K562 (cell line): Measurements from ENCODE around the gene OR51V1. TPM values are rescaled to one million over a fixed set of nuclear protein-coding genes. Genes with fewer than 3 reads are reported as not detected.

Source experiments
- BDP1 ChIP-seq: IDR thresholded peaks from 3 replicates; pipeline ENCODE4 v1.6.1; 2011; ENCODE audit not compliant: insufficient read length, insufficient read depth
- C11orf30 ChIP-seq: fragments of 450-650 bp; IDR thresholded peaks from 2 replicates; pipeline ENCODE4 v1.6.1; 2016; ENCODE audit warnings: low read depth, mild to moderate bottlenecking
- CBFA2T2 ChIP-seq: fragments of 450-650 bp; conservative IDR thresholded peaks from 2 replicates; pipeline ENCODE4 v1.6.1; 2017; ENCODE audit warnings: mild to moderate bottlenecking
- KLF6 ChIP-seq: fragments of 250-450 bp; sonication (Bioruptor Pico); IDR thresholded peaks from 2 replicates; pipeline ENCODE4 v1.4.0; 2020; ENCODE audit warnings: mild to moderate bottlenecking, moderate library complexity, borderline replicate concordance
- NCOA2 ChIP-seq, 2 experiments: fragments of 450-650 bp; IDR thresholded peaks; 2 replicates each; pipeline ENCODE4 v1.6.1; 2018; ENCODE audit warnings: mild to moderate bottlenecking in 2 of 2, moderate library complexity in 1 of 2; ENCODE audit not compliant: partially characterized antibody in 2 of 2
- NCOA6 ChIP-seq: fragments of 450-650 bp; IDR thresholded peaks from 2 replicates; pipeline ENCODE4 v1.6.1; 2017; ENCODE audit warnings: mild to moderate bottlenecking
- ZNF133 ChIP-seq: fragments of 250-450 bp; sonication (Bioruptor Pico); IDR thresholded peaks from 2 replicates; pipeline ENCODE4 v1.4.0; 2020; ENCODE audit warnings: mild to moderate bottlenecking
- ZNF175 ChIP-seq: fragments of 200-800 bp; sonication (Bioruptor generic); IDR thresholded peaks from 2 replicates; pipeline ENCODE4 v1.6.1; 2016; ENCODE audit warnings: low read depth, mild to moderate bottlenecking, missing genetic modification characterization, missing compliant biosample characterization
- polyA plus RNA-seq, 8 experiments: library from polyadenylated mRNA; depleted of rRNA in 4 of 8; stranded (reverse) in 5 of 8; unstranded in 3 of 8; fragments of >200 nt; fragmentation: Nextera tagmentation in 2 of 8; fragmentation: Illumina TruSeq in 1 of 8; extraction: Ambion mirVana in 2 of 8; extraction: Trizol in 1 of 8; gene quantifications; 2 replicates each; pipeline versions ENCODE4 v1.2.1 to v1.2.3, GENCODE V29; 2011 to 2014; ENCODE audit warnings: inconsistent platforms in 1 of 8, missing spikeins in 1 of 8
- total RNA-seq, 7 experiments: library from RNA; depleted of rRNA in 6 of 7; stranded (reverse); fragments of >200 nt in 6 of 7; fragmentation: Illumina TruSeq in 2 of 7; extraction: Trizol in 2 of 7; gene quantifications; 2 replicates each; pipeline versions ENCODE4 v1.2.1 to v1.2.3, GENCODE V29; 2011 to 2021; ENCODE audit warnings: low replicate concordance in 1 of 7
- TF ChIP-seq, protein P1 (sequence below): fragments of 450-650 bp; IDR thresholded peaks from 2 replicates; pipeline ENCODE4 v1.6.1; 2016; ENCODE audit warnings: mild to moderate bottlenecking, moderate library complexity
- TF ChIP-seq, protein P2 (sequence below): fragments of 450-650 bp; conservative IDR thresholded peaks from 2 replicates; pipeline ENCODE4 v1.6.1; 2016; ENCODE audit warnings: missing genetic modification characterization, low read depth, mild to moderate bottlenecking, control low read depth, missing compliant biosample characterization
- TF ChIP-seq, protein P3 (sequence below): fragments of 450-650 bp; IDR thresholded peaks from 2 replicates; pipeline ENCODE4 v1.6.1; 2018; ENCODE audit not compliant: partially characterized antibody

Gene OR51V1
- total and polyA plus RNA-seq, 9 of the 15 experiments (the other 6 are each of a cell fraction or from before 2014, with no cell fraction given): not detected

DNA sequence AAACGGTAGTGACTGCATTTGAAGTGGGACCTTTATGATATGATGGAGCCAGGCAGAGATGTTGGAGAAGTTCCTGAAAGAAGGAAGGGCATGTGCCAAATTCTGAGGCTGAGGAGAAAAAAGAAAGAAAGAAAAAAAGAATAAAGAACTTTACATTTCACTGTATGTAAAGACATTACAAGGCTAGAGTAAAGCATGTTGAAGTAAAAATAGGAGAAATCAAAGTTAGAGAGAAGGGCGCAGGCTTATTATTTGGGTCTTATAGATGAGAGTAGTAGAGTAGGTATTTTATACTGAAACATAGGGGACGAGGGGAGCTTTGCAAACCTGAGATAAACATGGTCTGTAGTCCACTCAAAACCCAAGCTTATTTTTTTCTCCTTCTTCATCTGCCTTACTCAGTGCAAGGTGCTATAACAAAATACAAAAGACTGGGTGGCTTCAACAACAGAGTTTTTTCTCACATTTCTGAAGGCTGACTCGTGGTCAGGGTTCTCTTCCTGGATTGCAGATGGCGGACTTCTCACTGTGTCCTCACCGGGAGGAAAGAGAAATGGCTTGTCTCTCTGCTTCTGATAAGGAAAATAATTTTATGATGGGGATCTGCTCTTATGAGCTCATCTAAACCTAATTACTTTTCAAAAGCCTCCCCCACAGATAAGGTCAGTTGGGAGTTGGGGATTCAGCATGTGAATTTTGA lies 46.4 kb upstream of the OR51V1 start (continued):
- TF ChIP-seq, protein P1, sequence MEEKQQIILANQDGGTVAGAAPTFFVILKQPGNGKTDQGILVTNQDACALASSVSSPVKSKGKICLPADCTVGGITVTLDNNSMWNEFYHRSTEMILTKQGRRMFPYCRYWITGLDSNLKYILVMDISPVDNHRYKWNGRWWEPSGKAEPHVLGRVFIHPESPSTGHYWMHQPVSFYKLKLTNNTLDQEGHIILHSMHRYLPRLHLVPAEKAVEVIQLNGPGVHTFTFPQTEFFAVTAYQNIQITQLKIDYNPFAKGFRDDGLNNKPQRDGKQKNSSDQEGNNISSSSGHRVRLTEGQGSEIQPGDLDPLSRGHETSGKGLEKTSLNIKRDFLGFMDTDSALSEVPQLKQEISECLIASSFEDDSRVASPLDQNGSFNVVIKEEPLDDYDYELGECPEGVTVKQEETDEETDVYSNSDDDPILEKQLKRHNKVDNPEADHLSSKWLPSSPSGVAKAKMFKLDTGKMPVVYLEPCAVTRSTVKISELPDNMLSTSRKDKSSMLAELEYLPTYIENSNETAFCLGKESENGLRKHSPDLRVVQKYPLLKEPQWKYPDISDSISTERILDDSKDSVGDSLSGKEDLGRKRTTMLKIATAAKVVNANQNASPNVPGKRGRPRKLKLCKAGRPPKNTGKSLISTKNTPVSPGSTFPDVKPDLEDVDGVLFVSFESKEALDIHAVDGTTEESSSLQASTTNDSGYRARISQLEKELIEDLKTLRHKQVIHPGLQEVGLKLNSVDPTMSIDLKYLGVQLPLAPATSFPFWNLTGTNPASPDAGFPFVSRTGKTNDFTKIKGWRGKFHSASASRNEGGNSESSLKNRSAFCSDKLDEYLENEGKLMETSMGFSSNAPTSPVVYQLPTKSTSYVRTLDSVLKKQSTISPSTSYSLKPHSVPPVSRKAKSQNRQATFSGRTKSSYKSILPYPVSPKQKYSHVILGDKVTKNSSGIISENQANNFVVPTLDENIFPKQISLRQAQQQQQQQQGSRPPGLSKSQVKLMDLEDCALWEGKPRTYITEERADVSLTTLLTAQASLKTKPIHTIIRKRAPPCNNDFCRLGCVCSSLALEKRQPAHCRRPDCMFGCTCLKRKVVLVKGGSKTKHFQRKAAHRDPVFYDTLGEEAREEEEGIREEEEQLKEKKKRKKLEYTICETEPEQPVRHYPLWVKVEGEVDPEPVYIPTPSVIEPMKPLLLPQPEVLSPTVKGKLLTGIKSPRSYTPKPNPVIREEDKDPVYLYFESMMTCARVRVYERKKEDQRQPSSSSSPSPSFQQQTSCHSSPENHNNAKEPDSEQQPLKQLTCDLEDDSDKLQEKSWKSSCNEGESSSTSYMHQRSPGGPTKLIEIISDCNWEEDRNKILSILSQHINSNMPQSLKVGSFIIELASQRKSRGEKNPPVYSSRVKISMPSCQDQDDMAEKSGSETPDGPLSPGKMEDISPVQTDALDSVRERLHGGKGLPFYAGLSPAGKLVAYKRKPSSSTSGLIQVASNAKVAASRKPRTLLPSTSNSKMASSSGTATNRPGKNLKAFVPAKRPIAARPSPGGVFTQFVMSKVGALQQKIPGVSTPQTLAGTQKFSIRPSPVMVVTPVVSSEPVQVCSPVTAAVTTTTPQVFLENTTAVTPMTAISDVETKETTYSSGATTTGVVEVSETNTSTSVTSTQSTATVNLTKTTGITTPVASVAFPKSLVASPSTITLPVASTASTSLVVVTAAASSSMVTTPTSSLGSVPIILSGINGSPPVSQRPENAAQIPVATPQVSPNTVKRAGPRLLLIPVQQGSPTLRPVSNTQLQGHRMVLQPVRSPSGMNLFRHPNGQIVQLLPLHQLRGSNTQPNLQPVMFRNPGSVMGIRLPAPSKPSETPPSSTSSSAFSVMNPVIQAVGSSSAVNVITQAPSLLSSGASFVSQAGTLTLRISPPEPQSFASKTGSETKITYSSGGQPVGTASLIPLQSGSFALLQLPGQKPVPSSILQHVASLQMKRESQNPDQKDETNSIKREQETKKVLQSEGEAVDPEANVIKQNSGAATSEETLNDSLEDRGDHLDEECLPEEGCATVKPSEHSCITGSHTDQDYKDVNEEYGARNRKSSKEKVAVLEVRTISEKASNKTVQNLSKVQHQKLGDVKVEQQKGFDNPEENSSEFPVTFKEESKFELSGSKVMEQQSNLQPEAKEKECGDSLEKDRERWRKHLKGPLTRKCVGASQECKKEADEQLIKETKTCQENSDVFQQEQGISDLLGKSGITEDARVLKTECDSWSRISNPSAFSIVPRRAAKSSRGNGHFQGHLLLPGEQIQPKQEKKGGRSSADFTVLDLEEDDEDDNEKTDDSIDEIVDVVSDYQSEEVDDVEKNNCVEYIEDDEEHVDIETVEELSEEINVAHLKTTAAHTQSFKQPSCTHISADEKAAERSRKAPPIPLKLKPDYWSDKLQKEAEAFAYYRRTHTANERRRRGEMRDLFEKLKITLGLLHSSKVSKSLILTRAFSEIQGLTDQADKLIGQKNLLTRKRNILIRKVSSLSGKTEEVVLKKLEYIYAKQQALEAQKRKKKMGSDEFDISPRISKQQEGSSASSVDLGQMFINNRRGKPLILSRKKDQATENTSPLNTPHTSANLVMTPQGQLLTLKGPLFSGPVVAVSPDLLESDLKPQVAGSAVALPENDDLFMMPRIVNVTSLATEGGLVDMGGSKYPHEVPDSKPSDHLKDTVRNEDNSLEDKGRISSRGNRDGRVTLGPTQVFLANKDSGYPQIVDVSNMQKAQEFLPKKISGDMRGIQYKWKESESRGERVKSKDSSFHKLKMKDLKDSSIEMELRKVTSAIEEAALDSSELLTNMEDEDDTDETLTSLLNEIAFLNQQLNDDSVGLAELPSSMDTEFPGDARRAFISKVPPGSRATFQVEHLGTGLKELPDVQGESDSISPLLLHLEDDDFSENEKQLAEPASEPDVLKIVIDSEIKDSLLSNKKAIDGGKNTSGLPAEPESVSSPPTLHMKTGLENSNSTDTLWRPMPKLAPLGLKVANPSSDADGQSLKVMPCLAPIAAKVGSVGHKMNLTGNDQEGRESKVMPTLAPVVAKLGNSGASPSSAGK: no peak
- TF ChIP-seq, protein P2, sequence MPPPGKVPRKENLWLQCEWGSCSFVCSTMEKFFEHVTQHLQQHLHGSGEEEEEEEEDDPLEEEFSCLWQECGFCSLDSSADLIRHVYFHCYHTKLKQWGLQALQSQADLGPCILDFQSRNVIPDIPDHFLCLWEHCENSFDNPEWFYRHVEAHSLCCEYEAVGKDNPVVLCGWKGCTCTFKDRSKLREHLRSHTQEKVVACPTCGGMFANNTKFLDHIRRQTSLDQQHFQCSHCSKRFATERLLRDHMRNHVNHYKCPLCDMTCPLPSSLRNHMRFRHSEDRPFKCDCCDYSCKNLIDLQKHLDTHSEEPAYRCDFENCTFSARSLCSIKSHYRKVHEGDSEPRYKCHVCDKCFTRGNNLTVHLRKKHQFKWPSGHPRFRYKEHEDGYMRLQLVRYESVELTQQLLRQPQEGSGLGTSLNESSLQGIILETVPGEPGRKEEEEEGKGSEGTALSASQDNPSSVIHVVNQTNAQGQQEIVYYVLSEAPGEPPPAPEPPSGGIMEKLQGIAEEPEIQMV: no peak
- no peak for TF ChIP-seq C11orf30
- TF ChIP-seq CBFA2T2: no peak
- TF ChIP-seq KLF6 (CRISPR knock-in tag): no peak
- TF ChIP-seq NCOA6: no peak; the same call in 1 of the 2 replicates
- no peak for TF ChIP-seq NCOA2 (IDR thresholded peaks at IDR 0.05; ENCODE audit: partially characterized antibody in 2 of 2)
- TF ChIP-seq ZNF175 (CRISPR knock-in tag): no peak
- no peak for TF ChIP-seq ZNF133 (CRISPR knock-in tag)
- TF ChIP-seq, protein P3, sequence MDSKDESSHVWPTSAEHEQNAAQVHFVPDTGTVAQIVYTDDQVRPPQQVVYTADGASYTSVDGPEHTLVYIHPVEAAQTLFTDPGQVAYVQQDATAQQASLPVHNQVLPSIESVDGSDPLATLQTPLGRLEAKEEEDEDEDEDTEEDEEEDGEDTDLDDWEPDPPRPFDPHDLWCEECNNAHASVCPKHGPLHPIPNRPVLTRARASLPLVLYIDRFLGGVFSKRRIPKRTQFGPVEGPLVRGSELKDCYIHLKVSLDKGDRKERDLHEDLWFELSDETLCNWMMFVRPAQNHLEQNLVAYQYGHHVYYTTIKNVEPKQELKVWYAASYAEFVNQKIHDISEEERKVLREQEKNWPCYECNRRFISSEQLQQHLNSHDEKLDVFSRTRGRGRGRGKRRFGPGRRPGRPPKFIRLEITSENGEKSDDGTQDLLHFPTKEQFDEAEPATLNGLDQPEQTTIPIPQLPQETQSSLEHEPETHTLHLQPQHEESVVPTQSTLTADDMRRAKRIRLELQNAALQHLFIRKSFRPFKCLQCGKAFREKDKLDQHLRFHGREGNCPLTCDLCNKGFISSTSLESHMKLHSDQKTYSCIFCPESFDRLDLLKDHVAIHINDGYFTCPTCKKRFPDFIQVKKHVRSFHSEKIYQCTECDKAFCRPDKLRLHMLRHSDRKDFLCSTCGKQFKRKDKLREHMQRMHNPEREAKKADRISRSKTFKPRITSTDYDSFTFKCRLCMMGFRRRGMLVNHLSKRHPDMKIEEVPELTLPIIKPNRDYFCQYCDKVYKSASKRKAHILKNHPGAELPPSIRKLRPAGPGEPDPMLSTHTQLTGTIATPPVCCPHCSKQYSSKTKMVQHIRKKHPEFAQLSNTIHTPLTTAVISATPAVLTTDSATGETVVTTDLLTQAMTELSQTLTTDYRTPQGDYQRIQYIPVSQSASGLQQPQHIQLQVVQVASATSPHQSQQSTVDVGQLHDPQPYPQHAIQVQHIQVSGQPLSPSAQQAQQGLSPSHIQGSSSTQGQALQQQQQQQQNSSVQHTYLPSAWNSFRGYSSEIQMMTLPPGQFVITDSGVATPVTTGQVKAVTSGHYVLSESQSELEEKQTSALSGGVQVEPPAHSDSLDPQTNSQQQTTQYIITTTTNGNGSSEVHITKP: no peak
- TF ChIP-seq BDP1: no peak
